Measurements from ENCODE around the gene HNRNPUL1.

DNA sequence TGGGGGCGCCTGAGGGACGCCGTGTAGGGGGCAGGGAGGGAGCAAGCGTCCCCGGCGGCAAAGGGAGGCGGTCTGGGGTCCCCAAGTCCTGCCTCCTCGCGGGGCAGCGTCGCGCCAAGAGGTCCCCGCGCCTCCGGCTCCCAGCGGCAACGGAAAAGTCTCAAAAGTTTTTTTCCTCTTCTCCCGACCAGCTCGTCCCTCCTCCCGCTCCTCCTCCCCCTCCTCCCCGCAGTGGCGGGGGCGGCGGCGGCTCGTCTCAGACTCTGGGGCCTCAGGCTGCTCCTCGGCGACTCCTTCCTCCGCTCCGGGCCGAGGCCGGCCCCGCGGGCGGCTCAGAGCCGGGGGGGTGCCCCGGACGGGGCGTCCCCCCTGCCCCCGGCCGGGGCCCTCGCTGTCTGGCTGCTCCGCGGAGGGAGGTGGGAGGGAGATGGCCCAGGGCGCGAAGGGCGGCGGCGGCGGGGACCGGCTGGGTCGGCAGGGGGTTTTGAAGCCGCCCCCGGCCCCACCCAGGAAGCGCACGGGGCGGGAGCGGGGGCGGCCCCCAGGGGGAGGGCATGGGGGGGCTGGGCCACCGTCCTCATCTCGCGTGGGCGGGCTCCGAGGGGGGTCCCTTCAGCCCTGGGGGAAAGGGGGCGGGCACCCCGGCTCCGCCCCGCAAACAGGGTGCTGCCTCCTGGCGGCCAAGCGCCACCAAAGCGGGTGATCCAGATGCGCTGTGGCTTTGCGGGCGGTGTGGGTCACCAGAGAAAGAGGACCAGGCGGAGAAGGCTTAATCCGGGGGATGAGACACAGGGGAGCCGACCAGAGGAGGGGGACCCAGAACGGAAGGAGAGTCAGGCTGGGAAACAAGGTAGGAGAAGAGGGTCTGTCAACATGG is 89.5 kb downstream of the HNRNPUL1 start, which contains the start of gene TGFB1:
- TF ChIP-seq, protein P1, sequence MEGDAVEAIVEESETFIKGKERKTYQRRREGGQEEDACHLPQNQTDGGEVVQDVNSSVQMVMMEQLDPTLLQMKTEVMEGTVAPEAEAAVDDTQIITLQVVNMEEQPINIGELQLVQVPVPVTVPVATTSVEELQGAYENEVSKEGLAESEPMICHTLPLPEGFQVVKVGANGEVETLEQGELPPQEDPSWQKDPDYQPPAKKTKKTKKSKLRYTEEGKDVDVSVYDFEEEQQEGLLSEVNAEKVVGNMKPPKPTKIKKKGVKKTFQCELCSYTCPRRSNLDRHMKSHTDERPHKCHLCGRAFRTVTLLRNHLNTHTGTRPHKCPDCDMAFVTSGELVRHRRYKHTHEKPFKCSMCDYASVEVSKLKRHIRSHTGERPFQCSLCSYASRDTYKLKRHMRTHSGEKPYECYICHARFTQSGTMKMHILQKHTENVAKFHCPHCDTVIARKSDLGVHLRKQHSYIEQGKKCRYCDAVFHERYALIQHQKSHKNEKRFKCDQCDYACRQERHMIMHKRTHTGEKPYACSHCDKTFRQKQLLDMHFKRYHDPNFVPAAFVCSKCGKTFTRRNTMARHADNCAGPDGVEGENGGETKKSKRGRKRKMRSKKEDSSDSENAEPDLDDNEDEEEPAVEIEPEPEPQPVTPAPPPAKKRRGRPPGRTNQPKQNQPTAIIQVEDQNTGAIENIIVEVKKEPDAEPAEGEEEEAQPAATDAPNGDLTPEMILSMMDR (IDR thresholded peaks at IDR 0.05): peak; percentile 85
- no peak for TF ChIP-seq EZH2phosphoT487 (IDR thresholded peaks at IDR 0.05)
